Spleen (tissue), 11 donors: ENCODE measurements around the gene KIF5B. TPM values are rescaled to one million over a fixed set of nuclear protein-coding genes. Genes with fewer than 3 reads are reported as not detected.
"Not testable (repeated sequence)": the region's sequence is repeated elsewhere in the genome, so short reads cannot be mapped to it uniquely, and the experiment has no call there.

Experiments used
- DNase-seq: peaks from one replicate; pipeline ENCODE4 v3.0.0-alpha.2; 2020
- H3K27ac ChIP-seq, 8 donors: fragments of 200-600 bp; sonication (generic) in 7 of 8; 1 replicate in 4 of 8; 2 replicates in 4 of 8; pipeline versions ENCODE4 v1.5.0 to v1.8.0; 2016 to 2021; ENCODE audit warnings: inconsistent platforms in 4 of 8, mild to moderate bottlenecking in 4 of 8, moderate library complexity in 1 of 8
- H3K27me3 ChIP-seq, 7 donors: fragments of 200-600 bp; sonication (generic) in 6 of 7; replicated peaks in 1 of 7; 1 replicate in 4 of 7; 2 replicates in 3 of 7; pipeline versions ENCODE4 v1.5.0 to v1.8.0; 2016 to 2021; ENCODE audit warnings: inconsistent platforms in 3 of 7, mild to moderate bottlenecking in 1 of 7
- H3K36me3 ChIP-seq, 6 donors: fragments of 200-600 bp; sonication (generic) in 5 of 6; 1 replicate in 4 of 6; 2 replicates in 2 of 6; pipeline versions ENCODE4 v1.5.0 to v1.8.0; 2016 to 2021; ENCODE audit warnings: inconsistent platforms in 2 of 6
- H3K4me1 ChIP-seq, 6 donors: fragments of 200-600 bp; sonication (generic) in 5 of 6; 1 replicate in 3 of 6; 2 replicates in 3 of 6; pipeline versions ENCODE4 v1.5.0 to v1.8.0; 2016 to 2021; ENCODE audit warnings: inconsistent platforms in 3 of 6
- H3K4me3 ChIP-seq, 8 donors: fragments of 200-600 bp; sonication (generic) in 7 of 8; 1 replicate in 4 of 8; 2 replicates in 4 of 8; pipeline versions ENCODE4 v1.5.0 to v1.8.0; 2016 to 2021; ENCODE audit warnings: inconsistent platforms in 4 of 8, mild to moderate bottlenecking in 4 of 8, moderate library complexity in 2 of 8
- H3K9me3 ChIP-seq, 8 donors: fragments of 200-600 bp; sonication (generic) in 7 of 8; 1 replicate in 4 of 8; 2 replicates in 4 of 8; pipeline versions ENCODE4 v1.5.0 to v1.8.0; 2016 to 2021; ENCODE audit warnings: inconsistent platforms in 4 of 8
- POLR2A ChIP-seq, 3 donors: fragments of 450-650 bp; IDR thresholded peaks; one replicate each; pipeline ENCODE4 v1.5.1; 2017; ENCODE audit warnings: antibody characterized with exemption in 3 of 3, mild to moderate bottlenecking in 1 of 3
- POLR2AphosphoS5 ChIP-seq, 3 donors: sonication (generic); formaldehyde crosslinking; IDR thresholded peaks; one replicate each; pipeline ENCODE4 v1.5.1; 2017; ENCODE audit warnings: antibody characterized with exemption in 3 of 3
- WGBS, 5 donors: extraction: QIAGEN DNeasy Blood & Tissue Kit in 3 of 5; methylation state at CpG; one replicate each; pipeline versions ENCODE4 v1.1.5 to v1.1.7; 2013 to 2018; 5-methylcytosine and 5-hydroxymethylcytosine counted together
- intact Hi-C: fragments of 100-400 bp; cut with DNase I; formaldehyde crosslinking; loops from one replicate; pipeline ENCODE4 v1.15.0; 2023; ENCODE audit warnings: low total_unique reads
- polyA plus RNA-seq, 3 donors: library from polyadenylated mRNA; stranded (reverse); fragments of 200-250 nt; gene quantifications; one replicate each; pipeline ENCODE4 v1.2.1, GENCODE V29; 2013
- total RNA-seq, 7 donors: library from RNA; depleted of rRNA in 3 of 7; stranded (reverse); fragments of >200 nt in 3 of 7; fragmentation: NEBNext Ultra II Directional in 4 of 7; extraction: Animal tissue kit (Norgen Biotek cat#: 25700) in 4 of 7; gene quantifications; one replicate each; pipeline versions ENCODE4 v1.1.0 to v1.2.1, GENCODE V29; 2016 to 2021
- TF ChIP-seq, protein P1 (sequence below), 11 experiments: fragments of 200-600 bp in 7 of 11; fragments of 450-650 bp in 4 of 11; sonication (generic) in 4 of 11; IDR thresholded peaks in 8 of 11; conservative IDR thresholded peaks in 3 of 11; 1 replicate in 7 of 11; 2 replicates in 4 of 11; pipeline versions ENCODE4 v1.4.0 to v1.8.0; 2016 to 2021; ENCODE audit warnings: antibody characterized with exemption in 11 of 11, inconsistent platforms in 4 of 11, mild to moderate bottlenecking in 1 of 11
- donor health status: healthy with polysubstance abuse.
- donor health status: DM: no; HTN: no; CAD: no; lungs with moderate emphysema.
- donor health status: DM: no; HTN: no; CAD: no.
- donor health status: Bipolar disorder and iron deficiency.
- donor health status: healthy.
- donor health status: DM: no; HTN: no; CAD: no.
- donor health status: DM: yes; HTN: yes; CAD: no.

KIF5B gene
- total and polyA plus RNA-seq, 10 donors, result 16.1 to 95.1 (median 71.2) TPM

DNA sequence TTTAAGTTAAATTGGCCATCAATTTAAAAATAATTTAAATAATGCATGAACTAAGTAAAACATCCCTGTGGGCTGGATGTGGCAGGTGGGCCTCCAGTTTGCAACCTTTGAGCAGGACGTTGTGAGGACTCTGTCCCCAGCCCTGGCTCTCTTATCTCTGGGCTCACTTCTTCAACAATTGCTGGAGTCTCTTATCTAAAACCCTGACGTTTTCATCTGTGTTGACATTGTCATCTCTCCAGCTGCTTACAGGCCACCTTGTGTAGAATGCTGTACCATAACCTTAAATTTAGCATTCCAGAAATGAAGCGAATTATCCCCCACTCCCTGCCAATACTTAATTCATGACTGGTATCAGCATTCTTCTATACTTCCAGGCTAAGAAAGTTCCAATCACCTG lies 3.2 kb upstream of the KIF5B start:
- H3K9me3 ChIP-seq, result no peaks in the 10 kb centered on the region
- 78 to 96% (median 86%) methylated on average over 3 of the region's 3 CpGs for WGBS, 5 donors
- H3K4me3 ChIP-seq, result no peak overlapping the region
- intact Hi-C loops, result no loop called here
- peaks cover 0 to 20% (median 14%) of the 10 kb centered on the region in 6 donors for H3K4me1 ChIP-seq
- no peak for DNase-seq
- H3K27me3 ChIP-seq, result no peaks in the 10 kb centered on the region
- no peak overlapping the region for H3K27ac ChIP-seq
- H3K36me3 ChIP-seq, result no peaks in the 10 kb centered on the region
- no peak for TF ChIP-seq POLR2AphosphoS5 (IDR thresholded peaks at IDR 0.05)
- no peak for TF ChIP-seq POLR2A (IDR thresholded peaks at IDR 0.05)
- TF ChIP-seq, protein P1, sequence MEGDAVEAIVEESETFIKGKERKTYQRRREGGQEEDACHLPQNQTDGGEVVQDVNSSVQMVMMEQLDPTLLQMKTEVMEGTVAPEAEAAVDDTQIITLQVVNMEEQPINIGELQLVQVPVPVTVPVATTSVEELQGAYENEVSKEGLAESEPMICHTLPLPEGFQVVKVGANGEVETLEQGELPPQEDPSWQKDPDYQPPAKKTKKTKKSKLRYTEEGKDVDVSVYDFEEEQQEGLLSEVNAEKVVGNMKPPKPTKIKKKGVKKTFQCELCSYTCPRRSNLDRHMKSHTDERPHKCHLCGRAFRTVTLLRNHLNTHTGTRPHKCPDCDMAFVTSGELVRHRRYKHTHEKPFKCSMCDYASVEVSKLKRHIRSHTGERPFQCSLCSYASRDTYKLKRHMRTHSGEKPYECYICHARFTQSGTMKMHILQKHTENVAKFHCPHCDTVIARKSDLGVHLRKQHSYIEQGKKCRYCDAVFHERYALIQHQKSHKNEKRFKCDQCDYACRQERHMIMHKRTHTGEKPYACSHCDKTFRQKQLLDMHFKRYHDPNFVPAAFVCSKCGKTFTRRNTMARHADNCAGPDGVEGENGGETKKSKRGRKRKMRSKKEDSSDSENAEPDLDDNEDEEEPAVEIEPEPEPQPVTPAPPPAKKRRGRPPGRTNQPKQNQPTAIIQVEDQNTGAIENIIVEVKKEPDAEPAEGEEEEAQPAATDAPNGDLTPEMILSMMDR (IDR thresholded peaks at IDR 0.05 in 8 of 11, conservative IDR thresholded peaks at IDR 0.05 in 3 of 11), result no peak

DNA sequence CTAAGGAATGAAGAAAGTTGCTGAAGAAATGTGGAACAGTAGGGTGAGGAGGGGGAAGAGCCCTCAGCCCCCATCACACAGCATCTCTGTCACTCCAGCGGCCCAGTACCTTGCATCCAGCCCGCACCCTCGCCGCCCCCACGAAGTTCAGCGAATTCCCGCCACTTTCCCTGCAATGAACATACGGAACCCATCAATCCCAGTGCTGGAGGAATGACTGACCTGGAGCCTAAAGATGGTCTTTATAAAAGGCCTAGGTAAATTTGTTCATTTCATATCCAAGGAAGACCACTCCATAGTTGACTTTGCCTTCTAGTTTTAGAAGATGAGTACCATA lies 779 bp upstream of the KIF5B start:
- Histone ChIP-seq H3K4me1 (peaks cover 18 to 45% (median 39%) of the 10 kb centered on the region in 6 donors), H3K27ac (peak overlapping the region; percentile 96 to 100 (median 99)), H3K4me3 (peak overlapping the region; percentile 87 to 99 (median 90)), H3K36me3 (no peaks in the 10 kb centered on the region), H3K9me3 (no peaks in the 10 kb centered on the region), H3K27me3 (no peaks in the 10 kb centered on the region)
- 66 to 82% (median 75%) methylated on average over 8 of the region's 8 CpGs for WGBS, 5 donors
- TF ChIP-seq POLR2AphosphoS5 (IDR thresholded peaks at IDR 0.05) (no peak), POLR2A (IDR thresholded peaks at IDR 0.05) (no peak)
- TF ChIP-seq, protein P1 (IDR thresholded peaks at IDR 0.05 in 8 of 11, conservative IDR thresholded peaks at IDR 0.05 in 3 of 11), result no peak
- no peak for DNase-seq
- intact Hi-C loops, result no loop called here

DNA sequence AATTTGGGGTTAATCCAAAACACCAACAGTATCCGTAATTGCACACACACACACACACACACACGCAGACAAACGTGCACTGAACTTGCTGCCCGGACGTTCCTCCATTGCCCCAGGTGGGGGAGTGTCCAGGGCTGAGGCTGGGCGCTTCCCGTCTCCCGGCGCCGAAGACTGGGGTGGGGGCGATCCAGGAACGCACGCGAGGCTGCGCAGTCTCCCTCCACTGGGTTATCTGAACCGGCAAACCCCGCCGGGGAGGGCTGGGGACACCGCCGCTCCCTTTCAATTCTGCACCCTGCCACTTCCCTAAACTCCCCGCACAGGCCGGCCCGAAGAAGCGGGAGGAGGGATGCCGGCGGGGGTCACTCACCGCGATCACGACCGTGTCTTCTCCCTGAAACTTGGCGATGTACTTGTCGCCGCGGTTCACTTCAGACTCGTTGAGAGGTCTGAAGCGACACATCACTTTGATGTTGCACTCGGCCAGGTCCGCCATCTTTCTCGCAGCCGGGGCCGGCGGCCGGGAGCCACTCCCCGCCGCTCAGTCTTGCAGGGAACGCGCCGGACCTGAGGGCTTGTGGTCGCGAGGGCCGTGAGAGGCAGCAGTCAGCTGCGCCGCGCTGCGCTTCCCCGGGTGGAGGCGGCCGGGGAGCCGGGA lies 618 bp downstream of the KIF5B start:
- H3K9me3 ChIP-seq, result no peaks in the 10 kb centered on the region
- no peaks in the 10 kb centered on the region for H3K27me3 ChIP-seq
- no peaks in the 10 kb centered on the region for H3K36me3 ChIP-seq
- intact Hi-C loops, result no loop called here
- TF ChIP-seq POLR2AphosphoS5 (IDR thresholded peaks at IDR 0.05), result peak; percentile 54 to 66 (median 59)
- TF ChIP-seq, protein P1 (IDR thresholded peaks at IDR 0.05 in 8 of 11, conservative IDR thresholded peaks at IDR 0.05 in 3 of 11), result no peak
- peak overlapping the region; percentile 96 to 100 (median 99) for H3K27ac ChIP-seq
- 0 to 1% (median 0%) methylated on average over 25 to 59 of the region's 59 CpGs for WGBS, 5 donors
- peak; percentile 94 for DNase-seq
- peaks cover 32 to 59% (median 53%) of the 10 kb centered on the region in 6 donors for H3K4me1 ChIP-seq
- H3K4me3 ChIP-seq, result peak overlapping the region; percentile 87 to 99 (median 90)

DNA sequence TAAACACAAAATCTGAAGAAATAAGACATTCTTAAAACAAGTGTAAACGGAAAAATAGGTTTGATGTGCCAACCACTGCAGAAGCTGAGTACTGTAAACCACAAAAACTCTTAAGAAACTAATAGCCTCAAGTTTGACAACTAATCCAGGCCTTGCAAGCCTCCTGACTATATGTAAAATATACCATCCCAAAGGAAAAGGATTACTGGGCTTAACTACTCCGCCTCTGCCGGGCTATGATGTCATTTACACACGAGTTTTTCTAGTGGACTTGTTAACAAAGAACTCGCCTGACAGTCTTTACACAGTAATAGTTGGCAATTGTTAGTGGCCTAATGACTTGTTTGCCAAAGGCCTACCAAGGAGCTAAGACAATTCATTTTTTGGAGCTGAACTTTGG lies 2.1 kb downstream of the KIF5B start:
- peaks cover 41 to 74% (median 68%) of the 10 kb centered on the region in 6 donors for H3K4me1 ChIP-seq
- peak overlapping the region; percentile 28 to 100 (median 99) for H3K27ac ChIP-seq
- TF ChIP-seq, protein P1 (IDR thresholded peaks at IDR 0.05 in 8 of 11, conservative IDR thresholded peaks at IDR 0.05 in 3 of 11), result no peak
- no peak for TF ChIP-seq POLR2A (IDR thresholded peaks at IDR 0.05)
- TF ChIP-seq POLR2AphosphoS5 (IDR thresholded peaks at IDR 0.05), result no peak
- H3K9me3 ChIP-seq, result no peaks in the 10 kb centered on the region
- WGBS, 5 donors, result 13 to 36% (median 19%) methylated on average over 5 of the region's 5 CpGs
- no peaks in the 10 kb centered on the region for H3K36me3 ChIP-seq
- DNase-seq, result no peak
- H3K27me3 ChIP-seq, result no peaks in the 10 kb centered on the region
- H3K4me3 ChIP-seq, result peak overlapping the region; percentile 87 to 99 (median 90)
- intact Hi-C loops, result no loop called here

DNA sequence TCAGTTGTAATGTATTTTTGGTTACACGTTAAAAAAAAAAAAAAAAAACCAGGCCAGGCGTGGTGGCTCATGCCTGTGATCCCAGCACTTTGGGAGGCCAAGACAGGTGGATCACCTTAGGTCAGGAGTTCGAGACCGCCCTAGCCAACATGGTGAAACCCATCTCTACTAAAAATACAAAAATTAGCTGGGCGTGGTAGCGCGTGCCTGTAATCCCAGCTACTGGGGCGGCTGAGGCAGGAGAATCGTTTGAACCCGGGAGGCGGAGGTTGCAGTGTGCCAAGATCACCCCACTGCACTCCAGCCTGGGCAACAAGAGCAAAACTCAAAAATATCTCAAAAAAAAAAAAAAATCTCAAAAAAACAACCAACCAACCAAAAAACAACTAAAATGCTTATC lies 2.8 kb downstream of the KIF5B start:
- WGBS, 5 donors, result 65 to 81% (median 76%) methylated on average over 11 of the region's 11 CpGs
- intact Hi-C loops, result not testable (repeated sequence)
- peaks cover 41 to 81% (median 75%) of the 10 kb centered on the region in 6 donors for H3K4me1 ChIP-seq

More for the DNA sequence above, 2.8 kb downstream of the KIF5B start:
- not testable (repeated sequence) for H3K27me3 ChIP-seq, H3K36me3 ChIP-seq, DNase-seq, H3K9me3 ChIP-seq
- Histone ChIP-seq H3K4me3 (peak overlapping the region in 6 of 8 donors; percentile 88 to 99 (median 92)), H3K27ac (peak overlapping the region in 4 of 8 donors; percentile 99 to 100 (median 100))
